NCI-H2227 treated with DMSO at 0.1 percent for 48 hours (cell line): Measurements from ENCODE around the gene CDC42EP1.
"Not testable (repeated sequence)": the region's sequence is repeated elsewhere in the genome, so short reads cannot be mapped to it uniquely, and the experiment has no call there.

Source experiments
- DNase-seq: peaks from one replicate; lab custom pipeline; 2025; lab: John Stamatoyannopoulos, UW

CDC42EP1 gene

DNA sequence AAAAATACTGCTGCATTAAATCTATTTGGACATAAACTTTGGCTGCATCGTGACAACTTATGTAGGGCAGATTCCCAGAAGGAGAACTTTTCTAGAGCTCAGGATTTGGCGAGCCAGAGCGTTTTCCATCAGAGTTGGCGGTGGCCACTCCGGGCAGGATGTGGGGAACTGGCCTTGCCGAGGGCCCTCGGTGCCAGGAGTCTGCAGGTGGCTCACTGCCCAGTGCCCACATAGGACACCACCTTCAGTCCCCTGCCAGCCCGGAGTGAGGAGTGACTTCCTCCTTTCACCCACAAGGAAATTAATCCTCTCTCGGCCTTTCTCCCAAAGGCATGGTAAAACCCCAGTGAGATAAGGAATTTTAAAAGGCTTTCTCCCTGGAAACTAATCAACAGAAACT, 21.2 kb downstream of the CDC42EP1 start:
- DNase-seq = no peak

DNA sequence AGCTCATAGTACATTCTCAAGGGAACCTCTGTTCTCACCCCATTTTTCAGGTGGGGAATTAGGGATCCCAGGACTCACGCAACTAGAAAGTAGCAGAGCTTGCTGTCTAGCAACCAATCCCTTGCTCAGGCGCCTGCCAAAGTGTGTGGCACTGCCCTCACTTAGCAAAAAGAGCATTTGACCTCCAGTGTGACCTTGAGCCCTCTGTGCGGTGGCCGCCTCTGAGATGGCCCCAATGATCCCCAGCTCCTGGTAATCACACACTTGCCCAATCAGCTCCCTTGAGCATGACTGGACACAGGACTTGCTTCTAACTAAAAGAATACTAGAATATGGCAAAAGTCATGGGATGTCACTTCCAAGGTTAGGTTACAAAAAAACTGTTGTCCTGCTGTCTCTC, 22.2 kb downstream of the CDC42EP1 start:
- DNase-seq = no peak

DNA sequence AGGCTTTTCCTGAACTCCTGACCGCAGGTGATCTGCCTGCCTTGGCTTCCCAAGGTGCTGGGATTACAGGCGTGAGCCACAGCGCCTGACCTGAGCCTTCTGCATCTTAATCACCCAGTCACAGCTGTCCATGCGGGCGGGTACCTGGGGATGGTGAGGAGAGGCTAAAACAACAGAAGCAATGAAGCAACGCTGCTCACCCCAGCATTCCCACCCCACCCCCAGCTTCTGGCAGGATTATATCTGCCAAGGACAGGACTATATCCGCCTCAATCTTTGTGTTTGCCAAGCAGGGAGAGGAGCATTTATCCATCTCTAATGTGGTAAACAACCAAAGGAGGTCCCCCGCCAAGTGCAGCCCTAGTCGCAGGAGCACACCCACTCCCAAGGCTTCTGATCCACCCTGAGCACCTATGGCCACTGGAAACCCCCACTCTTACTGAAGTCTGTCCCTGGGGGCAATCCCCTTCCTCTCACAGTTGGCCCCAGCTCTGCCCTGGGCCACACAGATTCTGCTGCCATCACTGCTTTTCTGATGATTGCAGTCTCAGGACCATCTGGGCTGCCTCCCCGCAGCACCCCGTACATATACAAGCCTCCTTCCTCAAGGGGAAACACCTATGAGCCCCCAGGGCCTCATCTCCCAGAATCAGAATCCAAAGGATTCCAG, 28.4 kb downstream of the CDC42EP1 start:
- DNase-seq = no peak

DNA sequence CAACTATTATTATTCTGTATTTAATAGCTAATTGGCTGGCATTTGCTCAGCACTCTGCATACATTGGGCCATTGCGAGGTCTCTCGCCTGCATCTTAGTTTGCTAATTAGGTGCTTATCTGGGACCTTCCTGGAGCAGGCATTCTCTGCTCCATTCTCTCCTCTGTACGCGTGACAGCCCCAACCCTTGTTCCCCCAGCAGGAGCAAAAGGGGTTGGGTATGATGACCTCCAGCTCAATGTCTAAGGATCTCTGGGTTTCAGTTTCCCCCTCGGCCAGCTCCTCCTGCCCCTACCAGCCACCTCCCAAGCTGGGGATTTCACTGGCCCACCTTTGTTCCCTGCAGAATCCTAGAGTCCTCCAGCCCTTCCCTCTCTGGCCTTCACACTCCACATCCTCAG, 29.4 kb downstream of the CDC42EP1 start:
- DNase-seq = no peak

DNA sequence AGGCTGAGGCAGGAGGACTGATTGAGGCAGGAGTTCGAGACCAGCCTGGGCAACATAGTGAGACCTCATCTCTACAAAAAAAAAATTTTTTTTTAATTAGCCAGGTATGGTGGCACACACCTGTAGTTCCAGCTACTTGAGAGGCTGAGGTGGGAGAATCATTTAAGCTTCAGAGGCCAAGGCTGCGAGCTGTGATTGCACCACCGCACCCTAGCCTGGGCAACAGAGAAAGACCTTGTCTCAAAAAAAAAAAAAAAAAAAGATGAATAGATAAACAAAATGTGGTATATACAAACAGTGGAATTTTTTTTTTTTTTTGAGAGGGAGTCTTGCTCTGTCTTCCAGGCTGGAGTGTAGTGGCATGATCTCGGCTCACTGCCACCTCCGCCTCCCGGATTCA, 30.8 kb downstream of the CDC42EP1 start:
- not testable (repeated sequence) for DNase-seq

DNA sequence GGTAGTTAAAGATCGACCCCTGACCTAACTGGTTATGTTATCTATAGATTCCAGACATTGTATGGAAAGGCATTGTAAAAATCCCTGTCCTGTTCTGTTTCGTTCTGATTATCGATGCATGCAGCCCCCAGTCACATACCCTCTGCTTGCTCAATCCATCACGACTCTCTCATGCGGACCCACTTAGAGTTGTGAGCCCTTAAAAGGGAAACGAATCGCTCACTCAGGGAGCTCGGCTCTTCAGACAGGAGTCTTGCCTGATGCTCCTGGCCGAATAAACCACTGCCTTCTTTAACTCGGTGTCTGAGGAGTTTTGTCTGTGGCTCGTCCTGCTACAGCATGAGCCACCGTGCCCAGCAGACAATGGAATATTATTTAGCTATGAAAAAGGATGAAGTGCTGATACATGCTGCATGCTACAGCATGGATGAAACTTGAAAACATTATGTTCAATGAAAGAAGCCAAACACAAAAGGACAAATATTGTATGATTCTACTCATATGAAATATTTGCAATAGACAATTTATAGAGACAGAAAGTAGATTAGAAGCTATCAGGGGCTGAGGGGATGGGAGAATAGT, 31.6 kb downstream of the CDC42EP1 start:
- DNase-seq = no peak

DNA sequence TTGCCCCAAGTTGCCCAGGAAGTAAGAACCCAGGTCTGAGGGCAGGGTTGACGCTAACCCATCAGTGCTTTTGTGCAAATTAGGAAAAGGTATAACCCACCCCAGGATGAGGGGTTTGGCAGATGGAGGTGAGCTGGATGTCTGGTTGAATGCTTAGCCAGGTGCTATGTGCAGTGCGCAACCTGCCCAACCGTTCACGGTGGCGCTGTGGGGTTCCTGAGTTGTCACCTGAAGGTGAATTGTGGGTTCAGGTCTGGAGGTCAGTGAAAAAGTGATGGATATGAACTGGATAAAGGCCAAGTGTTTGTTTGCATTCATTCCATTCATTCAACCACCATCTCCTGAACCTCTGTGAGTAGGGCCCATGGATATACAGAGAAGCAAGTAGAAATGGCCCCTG, 34.0 kb downstream of the CDC42EP1 start:
- no peak for DNase-seq

DNA sequence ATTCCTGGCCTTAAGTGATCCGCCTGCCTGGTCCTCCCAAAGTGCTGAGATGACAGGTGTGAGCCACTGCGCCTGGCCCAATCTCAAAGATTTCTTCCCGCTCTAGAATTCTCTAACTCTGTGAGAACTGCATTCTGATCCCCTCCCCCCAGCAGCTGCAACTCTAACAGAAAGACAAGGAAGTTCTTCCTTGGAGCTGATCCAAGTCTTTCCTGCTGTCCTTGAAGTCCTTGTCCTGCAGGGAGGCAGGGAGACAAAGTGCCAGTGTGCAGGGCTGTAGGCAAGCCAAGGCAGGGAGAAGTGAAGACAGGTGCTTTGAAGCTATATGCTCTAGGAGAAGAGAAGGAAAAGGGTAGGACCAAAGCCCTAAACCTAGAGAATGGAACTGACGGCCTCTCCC, 38.9 kb downstream of the CDC42EP1 start:
- DNase-seq = no peak

DNA sequence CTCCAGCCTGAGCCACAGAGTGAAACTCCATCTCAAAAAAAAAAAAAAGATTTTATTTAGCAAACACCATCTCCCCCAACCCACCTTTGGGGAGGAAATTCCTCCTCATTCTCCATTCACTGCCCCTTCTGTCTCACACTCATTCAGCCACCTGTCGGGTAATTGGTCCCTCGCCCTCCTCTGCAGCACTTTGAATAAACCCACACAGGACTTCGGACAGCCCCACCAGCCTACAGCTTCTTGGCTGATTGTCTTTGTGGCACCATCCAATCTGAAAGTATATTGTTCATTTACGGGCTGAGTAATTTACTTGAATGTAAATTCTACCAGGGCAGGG, 40.9 kb downstream of the CDC42EP1 start:
- DNase-seq = no peak

DNA sequence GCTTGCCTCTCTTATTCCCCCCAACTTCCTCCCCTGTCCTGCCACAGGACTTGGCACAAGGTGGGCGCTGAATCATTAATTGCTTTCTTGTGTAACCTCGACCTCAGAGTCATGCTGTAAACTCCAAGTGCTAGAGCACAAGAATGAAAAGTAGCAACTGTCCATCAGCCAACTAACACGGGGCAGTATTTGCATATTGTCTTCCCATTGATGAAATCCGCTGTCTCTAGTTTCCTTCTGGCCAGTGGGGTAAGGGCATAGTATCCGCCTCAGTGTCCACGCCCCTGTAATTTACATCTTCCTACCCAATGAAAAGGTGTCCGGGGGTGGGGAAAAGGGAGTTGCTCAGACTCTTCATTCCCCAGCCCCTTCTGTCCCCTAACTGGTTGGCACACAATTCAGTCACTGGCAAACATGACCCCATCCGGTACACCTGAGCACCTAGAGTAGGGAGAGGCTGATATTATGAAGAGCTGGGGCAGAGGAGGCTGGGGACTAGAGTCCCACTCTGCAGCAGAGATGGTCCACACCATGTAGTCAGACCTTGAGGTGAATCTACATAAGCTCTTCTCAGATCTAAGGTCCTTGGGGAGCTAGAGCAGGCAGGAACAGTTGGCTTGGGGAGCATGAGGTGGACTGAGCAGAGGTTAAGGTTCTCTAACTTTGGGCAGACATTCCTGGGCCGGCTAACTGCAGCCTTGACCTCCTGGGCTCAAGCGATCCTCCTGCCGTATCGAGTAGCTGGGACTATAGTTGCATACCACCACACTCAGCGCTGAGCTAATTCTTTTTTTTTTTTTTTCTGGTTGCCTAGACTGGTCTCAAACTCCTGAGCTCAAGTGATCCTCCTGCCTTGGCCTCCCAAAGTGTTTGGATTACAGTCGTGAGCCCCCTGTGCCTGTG, 41.5 kb downstream of the CDC42EP1 start:
- peak; percentile 58 for DNase-seq

DNA sequence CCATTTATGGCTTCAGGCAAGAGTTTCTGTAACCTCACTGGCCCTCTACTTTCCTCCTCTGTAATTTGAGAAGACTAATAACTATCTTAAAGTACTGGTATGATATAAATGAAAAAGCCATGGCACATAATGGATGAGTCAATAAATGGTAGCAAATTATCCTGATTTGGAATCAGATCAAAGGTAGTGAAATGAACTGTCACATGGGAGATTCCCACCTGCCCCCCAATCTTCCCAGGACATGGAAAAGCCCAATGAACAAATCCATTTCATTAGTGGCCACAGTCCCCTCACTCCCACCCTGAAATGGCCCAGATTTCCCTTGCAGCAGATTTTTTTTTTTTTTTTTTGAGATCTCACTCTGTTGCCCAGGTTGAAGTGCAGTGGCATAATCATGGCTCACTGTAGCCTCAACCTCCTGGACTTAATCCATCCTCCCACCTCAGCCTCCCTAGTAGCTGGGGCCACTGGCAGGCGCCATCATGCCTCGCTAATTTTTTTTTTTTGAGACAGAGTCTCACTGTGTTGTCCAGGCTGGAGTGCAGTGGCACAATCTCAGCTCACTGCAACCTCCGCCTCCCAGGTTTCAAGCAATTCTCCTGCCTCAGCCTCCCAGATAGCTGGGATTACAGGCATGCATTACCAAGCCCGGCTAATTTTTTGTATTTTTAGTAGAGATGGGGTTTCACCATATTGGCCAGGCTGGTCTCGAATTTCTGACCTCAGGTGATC, 42.4 kb downstream of the CDC42EP1 start:
- not testable (repeated sequence) for DNase-seq

DNA sequence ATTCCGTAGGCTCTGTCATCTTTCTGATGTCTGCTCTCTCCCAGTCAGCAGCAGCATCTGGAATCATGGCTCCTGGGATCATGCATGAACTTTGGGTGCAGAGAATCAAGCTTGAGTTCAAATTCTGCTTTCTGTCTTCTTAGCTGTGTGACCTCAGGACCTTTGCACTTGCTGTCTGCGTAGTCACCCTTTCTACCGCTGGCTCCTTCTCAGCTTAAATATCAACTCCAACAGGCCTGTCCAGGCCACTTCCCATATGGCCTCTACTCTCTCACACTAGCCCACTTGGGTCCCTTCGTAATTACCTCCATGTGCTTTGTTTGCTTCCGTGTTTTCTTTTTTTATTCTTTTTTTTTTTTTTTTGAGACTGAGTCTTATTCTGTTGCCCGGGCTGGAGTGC, 43.8 kb downstream of the CDC42EP1 start:
- no peak for DNase-seq

DNA sequence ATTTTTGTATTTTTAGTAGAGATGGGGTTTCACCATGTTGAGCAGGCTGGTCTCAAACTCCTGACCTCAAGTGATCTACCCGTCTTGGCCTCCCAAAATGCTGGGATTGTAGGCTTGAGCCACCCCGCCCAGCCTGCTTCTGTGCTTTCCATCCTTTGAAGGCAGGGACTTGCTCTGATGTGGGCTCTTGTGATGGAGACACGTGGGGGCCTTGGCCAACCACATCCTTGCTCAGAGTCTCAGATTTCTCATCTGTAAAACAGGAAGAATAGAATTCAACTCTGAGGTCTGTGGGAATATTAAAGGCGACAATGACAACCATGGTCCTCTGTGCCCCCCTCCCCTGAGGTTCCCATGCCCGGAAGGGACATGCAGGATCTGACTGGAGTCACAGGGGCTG, 44.6 kb downstream of the CDC42EP1 start:
- DNase-seq = no peak

DNA sequence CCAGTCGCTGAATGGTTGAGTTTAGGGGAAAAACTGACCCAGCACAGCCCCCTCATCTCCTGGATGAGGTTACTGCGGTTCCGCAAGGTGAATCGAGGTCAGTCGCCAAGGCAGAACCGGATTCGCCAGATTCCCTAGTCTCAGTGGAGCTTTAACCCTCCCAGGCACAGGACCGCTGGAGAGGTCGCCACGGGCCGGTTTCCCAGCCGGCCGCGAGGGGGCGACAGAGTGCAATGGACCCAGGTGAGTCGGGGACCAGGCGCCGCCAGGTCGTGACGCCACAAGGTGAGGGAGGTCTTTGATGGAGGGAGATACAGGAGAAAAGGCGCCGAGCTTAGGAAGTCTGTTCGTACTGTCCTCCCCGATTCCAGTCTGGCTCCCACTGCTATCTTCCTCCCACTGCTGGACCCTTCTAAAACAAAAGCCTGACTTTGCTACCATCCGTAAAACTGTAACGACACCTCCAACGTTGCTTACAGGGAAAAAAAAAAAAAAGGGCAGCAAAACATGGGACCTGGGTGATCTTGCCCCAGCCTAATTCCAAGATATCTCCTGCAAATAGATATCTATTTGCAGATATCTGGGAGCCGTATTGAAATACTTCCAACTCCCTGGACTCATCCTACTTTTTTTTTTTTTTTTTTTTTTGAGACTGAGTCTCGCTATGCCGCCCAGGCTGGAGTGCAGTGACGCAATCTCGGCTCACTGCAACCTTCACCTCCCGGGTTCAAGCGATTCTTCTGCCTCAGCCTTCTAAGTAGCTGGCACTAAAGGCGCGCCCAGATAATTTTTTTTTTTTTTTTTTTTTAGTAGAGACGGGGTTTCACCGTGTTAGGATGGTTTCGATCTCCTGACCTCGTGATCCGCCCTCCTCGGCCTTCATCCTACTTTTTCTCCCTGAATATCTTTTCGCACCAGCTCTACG, 47.0 kb downstream of the CDC42EP1 start:
- DNase-seq = peak; percentile 71

DNA sequence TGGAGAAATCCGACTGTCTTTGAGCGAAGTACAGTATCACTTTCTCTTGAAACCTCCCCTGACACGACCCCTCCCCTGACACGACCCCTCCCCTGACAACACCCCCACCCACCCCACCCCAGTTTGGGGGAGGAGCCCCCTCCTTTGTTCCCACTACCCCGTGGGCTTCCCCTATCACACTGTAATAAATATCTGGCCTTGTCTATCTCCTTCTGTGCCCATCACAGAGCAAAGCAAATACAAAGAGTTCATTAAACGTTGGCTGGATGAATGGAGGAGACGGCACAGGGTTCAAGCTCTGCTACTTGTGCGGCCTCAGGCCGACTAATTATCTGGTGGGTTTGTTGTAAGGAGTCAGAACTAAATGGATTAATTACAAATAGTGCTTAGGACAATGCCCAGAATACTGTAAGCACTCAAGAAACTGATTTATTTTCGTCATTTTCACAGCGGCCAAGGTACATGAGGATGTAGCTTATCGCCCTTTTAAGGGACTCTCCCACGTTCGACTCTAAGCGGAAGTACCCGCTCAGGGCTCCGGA, 47.7 kb downstream of the CDC42EP1 start:
- no peak for DNase-seq

DNA sequence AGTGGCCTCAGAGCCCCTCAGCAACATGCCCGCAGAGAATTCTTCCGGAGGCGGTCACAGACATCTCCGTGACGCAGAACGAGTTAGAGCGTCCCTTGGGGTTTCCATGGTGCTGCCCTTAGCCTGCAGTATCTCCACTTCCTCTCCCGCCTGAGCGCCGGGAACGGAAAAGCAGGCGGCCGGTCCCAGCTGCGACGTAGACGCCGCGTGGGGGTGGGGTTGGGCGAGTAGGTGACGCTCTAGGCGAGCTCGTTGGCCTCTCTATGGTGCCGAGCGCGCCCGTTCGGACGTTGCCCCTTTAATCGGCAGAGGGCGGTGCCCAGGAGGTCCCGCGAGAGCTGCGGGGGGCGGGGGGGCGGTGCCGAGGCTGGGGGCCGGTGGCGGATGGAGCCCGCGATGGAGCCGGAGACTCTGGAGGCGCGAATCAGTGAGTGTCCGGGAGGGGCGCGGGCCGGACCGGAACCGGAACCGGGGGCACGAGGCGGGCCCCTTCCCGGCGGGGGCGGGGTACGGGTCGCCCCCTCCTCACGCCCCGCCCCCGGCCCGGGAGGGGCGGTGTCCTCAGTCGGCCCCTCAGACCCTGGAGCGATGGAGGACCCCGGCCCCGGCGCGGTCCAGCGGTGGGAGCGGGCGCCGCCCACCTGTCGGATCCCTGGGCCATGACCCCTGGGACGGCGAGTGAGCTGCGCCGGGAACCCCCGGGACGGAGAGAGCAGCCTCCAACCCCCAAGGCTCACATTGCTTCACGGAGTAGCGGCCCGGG, 48.4 kb downstream of the CDC42EP1 start, which contains the start of gene GGA1:
GGA1 (plus strand) TSS at position 358 of the 763 bp plus-strand sequence; CDS start at position 385, 27 bp downstream.
- peak; percentile 90 for DNase-seq

DNA sequence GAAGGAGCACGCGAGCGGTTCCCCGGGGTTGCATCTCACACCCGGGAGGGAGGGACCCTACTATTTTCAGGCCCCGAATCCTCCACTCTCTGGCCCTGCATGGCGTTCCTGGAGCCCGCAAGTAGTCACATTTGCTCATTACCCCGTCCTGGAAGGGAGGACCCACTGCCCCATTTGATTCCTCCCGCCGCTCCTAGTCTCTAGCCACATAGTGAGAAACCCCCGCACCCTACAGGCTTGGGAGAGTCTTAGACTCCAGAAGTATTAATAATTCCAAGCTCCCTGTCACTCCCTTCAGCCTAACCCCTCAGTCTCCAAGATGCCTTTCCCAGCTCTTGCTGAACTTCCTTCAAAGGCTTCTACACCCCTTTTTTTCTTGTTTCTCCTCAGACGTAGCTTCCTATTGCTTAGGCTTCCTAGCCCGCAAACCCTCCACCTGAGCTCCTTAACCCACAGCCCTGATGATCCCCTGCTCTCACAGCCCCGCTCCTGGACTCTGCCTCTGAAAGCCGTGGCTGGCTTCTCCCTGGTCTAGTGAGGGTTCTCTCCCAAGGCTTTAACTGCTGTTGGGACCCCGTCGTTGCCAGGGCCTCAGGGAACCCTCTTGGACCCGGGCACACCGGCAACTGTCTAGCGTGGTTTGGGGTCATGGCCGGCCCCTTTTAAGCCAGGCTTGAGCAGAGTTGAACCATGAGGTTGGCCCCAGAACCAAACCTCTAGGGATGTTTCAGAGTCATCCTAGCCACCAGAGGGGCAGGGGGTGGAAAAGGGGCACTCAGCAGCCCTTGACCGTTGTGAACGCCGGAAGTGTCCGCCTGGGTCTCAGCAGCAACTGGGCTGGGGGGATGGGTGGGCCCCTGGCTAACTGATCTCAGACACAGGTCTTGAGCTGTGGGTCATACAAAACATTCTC, 49.2 kb downstream of the CDC42EP1 start:
- no peak for DNase-seq

DNA sequence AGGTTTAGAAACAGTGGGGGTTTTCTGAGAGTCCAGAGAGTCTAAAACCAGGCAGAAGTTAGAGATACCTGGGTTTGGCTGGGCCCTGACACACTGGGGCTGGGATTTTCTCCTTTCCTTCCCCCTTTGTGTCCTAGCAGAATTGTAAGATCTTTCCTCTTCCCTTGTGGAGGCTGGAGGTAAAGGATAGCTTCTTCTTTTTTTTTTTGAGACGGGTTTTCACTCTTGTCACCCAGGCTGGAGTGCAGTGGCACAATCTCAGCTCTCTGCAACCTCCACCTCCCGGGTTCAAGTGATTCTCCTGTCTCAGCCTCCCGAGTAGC, 49.8 kb downstream of the CDC42EP1 start:
- not testable (repeated sequence) for DNase-seq

DNA sequence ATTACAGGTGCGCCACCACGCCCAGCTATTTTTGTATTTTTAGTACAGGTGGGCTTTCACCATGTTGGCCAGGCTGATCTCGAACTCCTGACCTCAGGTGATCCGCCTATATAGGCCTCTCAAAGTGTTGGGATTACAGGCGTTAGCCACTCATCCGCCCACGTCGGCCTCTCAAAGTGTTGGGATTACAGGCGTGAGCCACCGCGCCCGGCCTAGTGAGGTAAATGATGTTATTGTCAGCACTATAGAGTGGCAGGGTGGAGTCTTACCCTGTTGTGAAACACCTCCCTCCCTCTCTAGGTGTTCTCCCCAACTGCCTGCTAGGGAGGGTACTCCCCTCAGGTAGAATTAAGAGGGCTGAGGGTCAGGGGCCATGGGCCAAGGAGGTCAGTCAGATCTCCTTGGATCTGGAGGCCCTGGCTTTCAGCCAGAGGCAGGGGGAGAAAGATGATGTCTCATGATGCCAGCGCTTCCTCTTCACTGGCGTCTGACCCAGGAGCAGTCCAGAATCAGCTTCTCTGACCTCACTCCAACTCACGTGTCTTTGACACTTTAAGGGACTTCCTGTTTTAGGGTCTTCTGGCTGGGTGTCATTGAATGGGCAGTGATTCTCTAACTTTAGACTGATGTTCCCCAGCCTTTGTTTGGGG, 50.3 kb downstream of the CDC42EP1 start:
- no peak for DNase-seq
